Measurements from ENCODE around the gene COX7A2. TPM values are rescaled to one million over a fixed set of nuclear protein-coding genes. Genes with fewer than 3 reads are reported as not detected.

The COX7A2 gene
- total and polyA plus RNA-seq, 5 donors, result 763 to 2,071 (median 843) TPM

- no peak for ATAC-seq
- WGBS, result 35% methylated on average over 2 of the region's 2 CpGs
- intact Hi-C loops (cut with DNase I), result no loop called here
These were observed 47.4 kb downstream of the COX7A2 start for GRCh38 chr6:75196081-75196687.

GRCh38 chr6:75188221-75188925 lies 55.2 kb downstream of the COX7A2 start:
- ATAC-seq (no peak), DNase-seq (no peak)
- H3K4me1 ChIP-seq (ENCODE audit: control insufficient read depth, insufficient read depth, low read length), result no peaks in the 10 kb centered on the region
- no peaks in the 10 kb centered on the region for H3K27me3 ChIP-seq (ENCODE audit: control insufficient read depth, insufficient read depth)
- 52% methylated on average over 3 of the region's 3 CpGs for WGBS
- intact Hi-C loops (cut with DNase I), result no loop called here
- H3K27ac ChIP-seq (ENCODE audit: low read length), result no peak overlapping the region
- no peak overlapping the region for H3K4me3 ChIP-seq (ENCODE audit: low read length)
- no peaks in the 10 kb centered on the region for H3K9me3 ChIP-seq (ENCODE audit: control insufficient read depth, low read length)

More at GRCh38 chr6:75196081-75196687, 47.4 kb downstream of the COX7A2 start:
- no peak overlapping the region for H3K4me3 ChIP-seq (ENCODE audit: low read length)
- no peaks in the 10 kb centered on the region for H3K27me3 ChIP-seq (ENCODE audit: control insufficient read depth, insufficient read depth)
- H3K4me1 ChIP-seq (ENCODE audit: control insufficient read depth, insufficient read depth, low read length), result no peaks in the 10 kb centered on the region
- no peak overlapping the region for H3K27ac ChIP-seq (ENCODE audit: low read length)
- DNase-seq, result no peak
- H3K9me3 ChIP-seq (ENCODE audit: control insufficient read depth, low read length), result no peaks in the 10 kb centered on the region

Other genes starting within 250 kb of the COX7A2 start
- 10 to 100 TPM in 2 of 4 donors, 1 to 10 TPM in 2; 8.1 to 29.6 (median 9.3) TPM for gene COL12A1, start 37.7 kb downstream of the COX7A2 start, total RNA-seq
- 5.4 TPM for gene COL12A1, start 37.7 kb downstream of the COX7A2 start, polyA plus RNA-seq
- gene TMEM30A, start 41.0 kb upstream of the COX7A2 start, total RNA-seq, result 10 to 100 TPM; 58.6 to 70.7 (median 65.5) TPM
- 34.6 TPM for gene TMEM30A, start 41.0 kb upstream of the COX7A2 start, polyA plus RNA-seq
- gene FILIP1, start 250.0 kb upstream of the COX7A2 start, total RNA-seq, result 100 to 1,000 TPM; 110 to 131 (median 118) TPM
- gene FILIP1, start 250.0 kb upstream of the COX7A2 start, polyA plus RNA-seq, result 39.1 TPM